Mucosa of stomach (tissue), 1 donor: ENCODE measurements around the gene KRT4.
"Not testable (repeated sequence)": the region's sequence is repeated elsewhere in the genome, so short reads cannot be mapped to it uniquely, and the experiment has no call there.

Experiments
- H3K27me3 ChIP-seq: one replicate; pipeline ENCODE4 v1.7.0; 2013; ENCODE audit warnings: mild to moderate bottlenecking, low read length; ENCODE audit not compliant: control insufficient read depth, insufficient read depth
- H3K36me3 ChIP-seq: one replicate; pipeline ENCODE4 v1.7.0; 2013; ENCODE audit warnings: low read length; ENCODE audit not compliant: control insufficient read depth, insufficient read depth
- H3K4me1 ChIP-seq: one replicate; pipeline ENCODE4 v1.7.0; 2013; ENCODE audit warnings: mild to moderate bottlenecking, low read length; ENCODE audit not compliant: control insufficient read depth, insufficient read depth
- H3K4me3 ChIP-seq: one replicate; pipeline ENCODE4 v1.7.0; 2013; ENCODE audit warnings: low read length
- H3K9ac ChIP-seq: one replicate; pipeline ENCODE4 v1.7.0; 2013; ENCODE audit warnings: mild to moderate bottlenecking, low read length, moderate library complexity
- H3K9me3 ChIP-seq: one replicate; pipeline ENCODE4 v1.7.0; 2013; ENCODE audit warnings: mild to moderate bottlenecking, low read length, moderate library complexity; ENCODE audit not compliant: control insufficient read depth
- donor health status: Pancreatic carcinoma.

The KRT4 gene

GRCh38 chr12:52767427-52767826 lies 46.5 kb downstream of the KRT4 start:
- H3K36me3 ChIP-seq: no peaks in the 10 kb centered on the region
- no peaks in the 10 kb centered on the region for H3K9me3 ChIP-seq
- H3K27me3 ChIP-seq: peaks cover 12% of the 10 kb centered on the region
- no peak overlapping the region for H3K4me3 ChIP-seq
- H3K9ac ChIP-seq: no peak overlapping the region
- H3K4me1 ChIP-seq: no peaks in the 10 kb centered on the region

- Histone ChIP-seq H3K27me3 (peaks cover 8% of the 10 kb centered on the region), H3K4me3 (no peak overlapping the region), H3K4me1 (no peaks in the 10 kb centered on the region), H3K9me3 (no peaks in the 10 kb centered on the region), H3K36me3 (no peaks in the 10 kb centered on the region), H3K9ac (no peak overlapping the region)
Observed at GRCh38 chr12:52767020-52767379, 46.9 kb downstream of the KRT4 start.

DNA sequence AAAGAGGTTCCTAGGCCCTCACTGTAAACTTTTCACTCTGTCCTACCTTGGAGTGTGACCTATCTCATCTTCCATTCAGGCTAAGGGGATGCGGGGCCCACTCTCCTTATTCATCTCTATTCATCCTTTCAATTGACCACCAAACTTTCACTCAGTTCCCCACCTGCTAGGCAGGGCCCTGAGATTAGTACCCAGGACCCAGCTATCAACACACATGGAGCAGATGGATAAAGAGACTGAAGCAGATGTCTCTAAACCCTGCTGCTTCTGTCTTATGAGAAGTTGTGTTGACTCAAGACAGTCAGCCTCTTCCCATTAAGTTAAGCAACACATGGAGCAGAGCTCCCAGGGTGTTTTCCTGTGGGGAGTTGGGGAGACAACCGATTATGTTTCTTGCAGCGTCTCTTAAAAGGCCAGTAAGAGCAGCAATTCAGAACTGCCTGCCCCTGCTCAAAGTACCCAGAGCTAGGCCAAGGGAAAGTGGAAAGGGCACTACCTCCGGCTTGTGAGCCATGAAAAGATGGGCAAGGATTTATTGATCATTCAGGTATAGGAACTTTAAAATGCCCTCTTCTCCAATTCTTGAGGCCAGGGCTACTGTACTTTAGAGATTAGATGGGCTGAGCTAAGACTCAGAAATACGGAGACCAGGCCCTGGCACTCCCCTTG lies 47.4 kb downstream of the KRT4 start:
- no peak overlapping the region for H3K9ac ChIP-seq
- no peaks in the 10 kb centered on the region for H3K9me3 ChIP-seq
- peaks cover 5% of the 10 kb centered on the region for H3K27me3 ChIP-seq
- H3K4me1 ChIP-seq: no peaks in the 10 kb centered on the region
- no peak overlapping the region for H3K4me3 ChIP-seq
- no peaks in the 10 kb centered on the region for H3K36me3 ChIP-seq

DNA sequence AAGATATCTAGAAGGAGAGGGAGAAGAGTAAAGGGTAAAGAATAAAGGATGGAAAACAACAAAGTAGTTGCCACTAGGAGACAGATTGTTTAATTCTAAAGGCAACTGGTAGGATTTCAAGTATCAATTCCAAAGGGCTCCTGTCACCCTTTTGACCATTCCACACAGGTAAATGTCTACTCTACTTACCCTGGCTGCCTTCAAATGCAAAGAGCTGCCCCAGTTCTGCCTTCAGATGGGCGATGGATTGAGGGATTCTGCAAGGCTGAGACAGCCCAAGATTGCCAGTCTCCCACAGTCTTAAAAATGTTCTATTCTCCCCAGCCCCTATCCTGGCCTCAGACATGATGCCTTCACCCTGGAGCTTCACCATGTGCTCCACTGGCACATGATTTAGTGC lies 48.2 kb downstream of the KRT4 start:
- no peak overlapping the region for H3K9ac ChIP-seq
- no peaks in the 10 kb centered on the region for H3K4me1 ChIP-seq
- no peak overlapping the region for H3K4me3 ChIP-seq
- H3K27me3 ChIP-seq: peaks cover 5% of the 10 kb centered on the region
- no peaks in the 10 kb centered on the region for H3K36me3 ChIP-seq
- no peaks in the 10 kb centered on the region for H3K9me3 ChIP-seq

DNA sequence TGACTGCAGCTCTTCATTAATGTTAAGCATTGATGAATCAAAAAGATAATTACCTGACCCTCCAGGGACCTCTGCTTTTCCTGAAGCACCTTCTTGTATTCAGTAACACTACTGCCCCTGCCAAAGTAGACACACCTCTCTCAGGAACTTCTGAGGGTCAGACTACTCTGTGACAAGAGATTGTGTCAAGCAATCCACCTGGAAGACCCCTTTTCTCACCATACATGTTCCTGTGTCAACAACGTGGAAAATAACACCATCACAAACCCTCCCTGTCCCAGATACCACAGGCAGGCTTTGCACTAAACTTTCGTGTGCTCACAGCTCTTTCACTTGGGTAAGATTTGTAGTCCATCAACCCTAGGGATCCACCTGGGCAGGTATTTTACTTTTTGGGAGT lies 49.9 kb downstream of the KRT4 start:
- H3K27me3 ChIP-seq: peaks cover 5% of the 10 kb centered on the region
- H3K9me3 ChIP-seq: no peaks in the 10 kb centered on the region
- no peaks in the 10 kb centered on the region for H3K36me3 ChIP-seq
- no peak overlapping the region for H3K9ac ChIP-seq
- H3K4me1 ChIP-seq: no peaks in the 10 kb centered on the region
- no peak overlapping the region for H3K4me3 ChIP-seq

GRCh38 chr12:52763036-52763659 lies 50.8 kb downstream of the KRT4 start:
- no peaks in the 10 kb centered on the region for H3K4me1 ChIP-seq

DNA sequence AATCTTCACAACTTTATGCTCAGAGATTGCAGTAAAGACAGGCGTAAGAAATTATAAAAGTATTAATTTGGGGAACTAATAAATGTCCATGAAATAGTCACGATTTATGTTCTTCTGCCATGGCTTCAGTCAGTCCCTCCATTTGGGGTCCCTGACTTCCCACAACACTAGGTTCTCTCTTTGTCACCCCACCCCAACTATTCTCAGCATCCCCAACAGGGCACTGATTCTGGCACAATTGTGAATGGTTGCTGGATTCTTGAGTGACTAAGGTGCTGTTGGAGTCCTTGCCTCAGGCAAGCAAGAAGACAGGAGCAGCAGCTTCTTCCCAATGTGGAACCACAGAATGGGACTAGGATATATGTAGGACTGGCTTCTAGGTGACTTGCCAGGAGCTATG lies 52.1 kb downstream of the KRT4 start:
- no peaks in the 10 kb centered on the region for H3K36me3 ChIP-seq
- no peaks in the 10 kb centered on the region for H3K27me3 ChIP-seq
- no peaks in the 10 kb centered on the region for H3K4me1 ChIP-seq
- no peak overlapping the region for H3K9ac ChIP-seq
- H3K9me3 ChIP-seq: no peaks in the 10 kb centered on the region
- no peak overlapping the region for H3K4me3 ChIP-seq

More at GRCh38 chr12:52763036-52763659, 50.8 kb downstream of the KRT4 start:
- Histone ChIP-seq H3K9ac (no peak overlapping the region), H3K27me3 (peaks cover 2% of the 10 kb centered on the region), H3K4me3 (no peak overlapping the region), H3K9me3 (no peaks in the 10 kb centered on the region), H3K36me3 (no peaks in the 10 kb centered on the region)

DNA sequence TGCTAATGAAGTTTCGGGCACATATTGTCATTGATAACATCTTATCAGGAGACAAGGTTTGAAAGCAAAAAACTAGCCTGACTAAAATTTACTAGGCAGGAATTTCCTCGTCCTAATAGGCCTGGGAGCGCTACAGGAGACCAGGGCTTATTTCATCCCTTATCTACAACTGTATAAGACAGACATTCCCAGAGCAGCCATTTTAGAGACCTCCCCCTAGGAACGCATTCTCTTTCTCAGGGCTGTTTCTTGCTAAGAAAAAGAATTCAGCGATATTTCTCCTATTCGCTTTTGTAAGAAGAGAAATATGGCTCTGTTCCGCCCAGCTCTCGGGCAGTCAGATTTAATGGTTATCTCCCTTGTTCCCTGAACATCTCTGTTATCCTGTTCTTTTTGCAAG lies 52.7 kb downstream of the KRT4 start:
- H3K4me1 ChIP-seq, H3K4me3 ChIP-seq, H3K36me3 ChIP-seq, H3K9ac ChIP-seq, H3K9me3 ChIP-seq, H3K27me3 ChIP-seq: not testable (repeated sequence)

GRCh38 chr12:52760623-52761022 lies 53.3 kb downstream of the KRT4 start:
- Histone ChIP-seq H3K4me3 (no peak overlapping the region), H3K36me3 (no peaks in the 10 kb centered on the region), H3K4me1 (no peaks in the 10 kb centered on the region), H3K9ac (no peak overlapping the region), H3K27me3 (no peaks in the 10 kb centered on the region), H3K9me3 (no peaks in the 10 kb centered on the region)

GRCh38 chr12:52759695-52760094 lies 54.2 kb downstream of the KRT4 start:
- Histone ChIP-seq H3K4me1 (no peaks in the 10 kb centered on the region), H3K27me3 (no peaks in the 10 kb centered on the region), H3K9ac (no peak overlapping the region), H3K9me3 (no peaks in the 10 kb centered on the region), H3K36me3 (no peaks in the 10 kb centered on the region), H3K4me3 (no peak overlapping the region)

DNA sequence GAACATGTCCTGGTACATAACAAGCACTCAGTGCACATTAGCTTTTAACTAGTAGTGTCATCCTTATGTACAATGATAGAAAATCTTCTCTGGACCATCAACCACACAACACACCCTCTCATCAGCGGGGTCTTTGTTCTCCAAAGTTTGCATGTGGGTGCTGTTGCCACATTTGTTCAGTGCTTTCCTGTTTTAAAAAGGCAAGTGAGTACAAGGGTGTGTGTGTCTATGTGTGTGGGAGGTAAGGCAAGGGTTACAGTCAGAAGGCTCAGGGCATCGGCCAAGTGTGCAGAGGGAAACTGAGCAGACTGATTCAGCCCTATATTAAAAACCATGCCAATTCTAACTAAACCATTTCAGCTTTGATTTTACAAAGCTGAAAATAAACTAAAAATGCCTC lies 54.7 kb downstream of the KRT4 start:
- H3K27me3 ChIP-seq: no peaks in the 10 kb centered on the region
- no peaks in the 10 kb centered on the region for H3K36me3 ChIP-seq
- no peak overlapping the region for H3K4me3 ChIP-seq
- H3K9me3 ChIP-seq: no peaks in the 10 kb centered on the region
- no peaks in the 10 kb centered on the region for H3K4me1 ChIP-seq
- H3K9ac ChIP-seq: no peak overlapping the region

GRCh38 chr12:52757449-52758176 lies 56.3 kb downstream of the KRT4 start:
- Histone ChIP-seq H3K4me1 (no peaks in the 10 kb centered on the region), H3K4me3 (no peak overlapping the region), H3K27me3 (peaks cover 5% of the 10 kb centered on the region), H3K9ac (no peak overlapping the region), H3K9me3 (no peaks in the 10 kb centered on the region), H3K36me3 (no peaks in the 10 kb centered on the region)
